HG02970 (cell line): Measurements from ENCODE around the gene CAMK2B.

ENCODE experiments used
- ATAC-seq: cut with Tn5 transposase; IDR thresholded peaks from one replicate; pipeline ENCODE4 v1.9.1; 2021; ENCODE audit warnings: mild to moderate bottlenecking, moderate library complexity, moderate number of reproducible peaks; ENCODE audit not compliant: unreplicated experiment, low FRiP score

CAMK2B gene

GRCh38 chr7:44288811-44289340 lies 36.5 kb downstream of the CAMK2B start:
- ATAC-seq = no peak

GRCh38 chr7:44288381-44288685 lies 37.1 kb downstream of the CAMK2B start:
- no peak for ATAC-seq

- ATAC-seq = no peak
Observed at GRCh38 chr7:44287488-44288380, 37.7 kb downstream of the CAMK2B start.

GRCh38 chr7:44286618-44287487 lies 38.5 kb downstream of the CAMK2B start:
- ATAC-seq = no peak

- ATAC-seq = no peak
Observed at GRCh38 chr7:44286182-44286617, 39.2 kb downstream of the CAMK2B start.

GRCh38 chr7:44285561-44285960 lies 39.8 kb downstream of the CAMK2B start:
- no peak for ATAC-seq

GRCh38 chr7:44284881-44285541 lies 40.4 kb downstream of the CAMK2B start:
- no peak for ATAC-seq

GRCh38 chr7:44284216-44284615 lies 41.2 kb downstream of the CAMK2B start:
- ATAC-seq = no peak

GRCh38 chr7:44283381-44284211 lies 41.8 kb downstream of the CAMK2B start:
- ATAC-seq = no peak

GRCh38 chr7:44282601-44283171 lies 42.7 kb downstream of the CAMK2B start:
- ATAC-seq = no peak

GRCh38 chr7:44281811-44282600 lies 43.4 kb downstream of the CAMK2B start:
- ATAC-seq = no peak

GRCh38 chr7:44280993-44281721 lies 44.2 kb downstream of the CAMK2B start:
- ATAC-seq = no peak

- ATAC-seq = no peak
Observed at GRCh38 chr7:44280636-44280992, 44.8 kb downstream of the CAMK2B start.

GRCh38 chr7:44279731-44280505 lies 45.5 kb downstream of the CAMK2B start:
- no peak for ATAC-seq

GRCh38 chr7:44279286-44279685 lies 46.1 kb downstream of the CAMK2B start:
- ATAC-seq = no peak

- no peak for ATAC-seq
Observed at GRCh38 chr7:44278451-44279161, 46.8 kb downstream of the CAMK2B start.

- no peak for ATAC-seq
Observed at GRCh38 chr7:44277851-44278250, 47.5 kb downstream of the CAMK2B start.
